MM.1S (cell line): Measurements from ENCODE around the gene SNAI3.

Experiments used
- EZH2 ChIP-seq: fragments of 300-600 bp; sonication (generic); optimal IDR thresholded peaks from 2 replicates; pipeline ENCODE3; 2017; ENCODE audit warnings: low read depth, mild to moderate bottlenecking, antibody characterized with exemption, low read length, mixed read lengths
- TF ChIP-seq, protein P1 (sequence below): fragments of 300-600 bp; sonication (generic); IDR thresholded peaks from 2 replicates; pipeline ENCODE4 v1.5.1; 2016; ENCODE audit warnings: antibody characterized with exemption, low read length, mixed read lengths

DNA sequence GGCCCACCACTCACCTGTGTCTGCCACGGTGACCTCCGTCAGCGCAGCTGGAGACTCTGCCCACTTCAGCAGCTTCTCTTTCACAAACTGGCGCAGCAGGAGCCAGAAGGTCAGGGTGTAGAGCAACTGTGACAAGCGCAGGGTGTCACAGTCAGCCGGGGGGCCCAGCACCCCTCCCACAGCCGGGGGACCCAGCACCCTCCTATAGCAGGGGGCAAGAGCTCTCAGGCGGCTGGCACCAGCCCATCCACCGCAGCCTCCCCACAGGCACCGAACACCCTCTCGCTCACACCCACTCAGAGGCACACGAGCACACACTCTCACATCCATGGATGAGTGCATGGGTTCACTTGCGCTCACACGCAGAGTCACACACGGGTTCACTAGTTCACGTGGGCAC, 48.8 kb upstream of the SNAI3 start:
- TF ChIP-seq, protein P1, sequence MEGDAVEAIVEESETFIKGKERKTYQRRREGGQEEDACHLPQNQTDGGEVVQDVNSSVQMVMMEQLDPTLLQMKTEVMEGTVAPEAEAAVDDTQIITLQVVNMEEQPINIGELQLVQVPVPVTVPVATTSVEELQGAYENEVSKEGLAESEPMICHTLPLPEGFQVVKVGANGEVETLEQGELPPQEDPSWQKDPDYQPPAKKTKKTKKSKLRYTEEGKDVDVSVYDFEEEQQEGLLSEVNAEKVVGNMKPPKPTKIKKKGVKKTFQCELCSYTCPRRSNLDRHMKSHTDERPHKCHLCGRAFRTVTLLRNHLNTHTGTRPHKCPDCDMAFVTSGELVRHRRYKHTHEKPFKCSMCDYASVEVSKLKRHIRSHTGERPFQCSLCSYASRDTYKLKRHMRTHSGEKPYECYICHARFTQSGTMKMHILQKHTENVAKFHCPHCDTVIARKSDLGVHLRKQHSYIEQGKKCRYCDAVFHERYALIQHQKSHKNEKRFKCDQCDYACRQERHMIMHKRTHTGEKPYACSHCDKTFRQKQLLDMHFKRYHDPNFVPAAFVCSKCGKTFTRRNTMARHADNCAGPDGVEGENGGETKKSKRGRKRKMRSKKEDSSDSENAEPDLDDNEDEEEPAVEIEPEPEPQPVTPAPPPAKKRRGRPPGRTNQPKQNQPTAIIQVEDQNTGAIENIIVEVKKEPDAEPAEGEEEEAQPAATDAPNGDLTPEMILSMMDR, result no peak
- no peak for TF ChIP-seq EZH2
